K562 (cell line): ENCODE results near the gene TMEM25. TPM values are rescaled to one million over a fixed set of nuclear protein-coding genes. Genes with fewer than 3 reads are reported as not detected.
"Not testable (repeated sequence)": the region's sequence is repeated elsewhere in the genome, so short reads cannot be mapped to it uniquely, and the experiment has no call there.

Source experiments
- ATAC-seq: fragments of 200-7000 bp; cut with Tn5 transposase; 3 replicates; pipeline ENCODE4 v1.9.1; 2020; ENCODE audit warnings: moderate library complexity
- BruUV-seq: library from RNA; stranded (reverse); fragments of 400-500 nt; replicated peaks from 2 replicates; lab custom pipeline; 2021; lab: Mats Ljungman, UMichigan
- CTCF ChIA-PET: fragments of 300-600 bp; formaldehyde crosslinking; extraction: SDS; loops from one replicate; lab custom pipeline; 2021; ENCODE audit warnings: low intra/inter-chr PET ratio; lab: Yijun Ruan, JAX
- POLR2A ChIA-PET: fragments of 300-600, 350-650 bp; sonication (Branson Sonifier 250); formaldehyde crosslinking; extraction: SDS; loops from one replicate; lab custom pipeline; 2021; ENCODE audit warnings: antibody characterized with exemption, inconsistent platforms; lab: Yijun Ruan, JAX
- DNase-seq, 4 experiments: peaks; one replicate each; pipeline versions ENCODE4 v3.0.0 to v3.0.0-alpha.2; 2011 to 2018; ENCODE audit warnings: low spot score in 3 of 4, mixed read lengths in 3 of 4; ENCODE audit errors: extremely low read depth in 1 of 4
- FAIRE-seq: peaks from 2 replicates; lab custom pipeline; 2011; peaks lifted over from hg19 to GRCh38; lab: Jason Lieb, UNC
- H2AFZ ChIP-seq: 2 replicates; pipeline ENCODE4 v1.6.0; 2011; ENCODE audit warnings: low read depth, low read length, control low read depth, inconsistent platforms
- H3K27ac ChIP-seq: fragments of 200-600 bp; 3 replicates; pipeline ENCODE4 v1.8.0; 2011; ENCODE audit warnings: low read depth, mild to moderate bottlenecking, control low read depth, inconsistent platforms, low read length, moderate library complexity, mixed read lengths; ENCODE audit errors: extremely low read depth
- H3K27me3 ChIP-seq, 2 experiments: fragments of 300-600 bp in 1 of 2; 2 replicates in 1 of 2; 3 replicates in 1 of 2; pipeline versions ENCODE4 v1.6.0 to v1.8.0; 2011; ENCODE audit warnings: inconsistent platforms in 2 of 2, low read length in 2 of 2, mild to moderate bottlenecking in 1 of 2, mixed read lengths in 1 of 2, moderate library complexity in 1 of 2; ENCODE audit not compliant: control insufficient read depth in 2 of 2, insufficient read depth in 2 of 2
- H3K36me3 ChIP-seq: fragments of 300-600 bp; 3 replicates; pipeline ENCODE4 v1.8.0; 2011; ENCODE audit warnings: mild to moderate bottlenecking, low read length, inconsistent platforms; ENCODE audit not compliant: control insufficient read depth, insufficient read depth
- H3K4me1 ChIP-seq, 2 experiments: fragments of 200-600 bp in 1 of 2; replicated peaks in 1 of 2; 2 replicates in 1 of 2; 3 replicates in 1 of 2; pipeline versions ENCODE4 v1.5.1 to v1.8.0; 2011; ENCODE audit warnings: inconsistent platforms in 2 of 2, low read length in 2 of 2, mild to moderate bottlenecking in 1 of 2, mixed read lengths in 1 of 2, moderate library complexity in 1 of 2; ENCODE audit not compliant: control insufficient read depth in 2 of 2, insufficient read depth in 2 of 2
- H3K4me2 ChIP-seq: 2 replicates; pipeline ENCODE4 v1.6.1; 2011; ENCODE audit warnings: low read length, control low read depth, inconsistent platforms, mixed read lengths; ENCODE audit not compliant: insufficient read depth
- H3K4me3 ChIP-seq: fragments of 200-600 bp; sonication (generic), shearing (Covaris generic); 2 replicates; pipeline ENCODE4 v1.5.1; 2016; ENCODE audit warnings: control low read depth, inconsistent platforms
- H3K79me2 ChIP-seq: fragments of 200-600 bp; 3 replicates; pipeline ENCODE4 v1.8.0; 2011; ENCODE audit warnings: low read length, inconsistent platforms; ENCODE audit not compliant: control insufficient read depth, insufficient read depth
- H3K9ac ChIP-seq, 2 experiments: 2 replicates each; pipeline versions ENCODE4 v1.6.0 to v1.6.1; 2011; ENCODE audit warnings: low read depth in 2 of 2, low read length in 2 of 2, control low read depth in 1 of 2, inconsistent platforms in 1 of 2, mild to moderate bottlenecking in 1 of 2, mixed read lengths in 1 of 2; ENCODE audit not compliant: insufficient read depth in 1 of 2
- H3K9me1 ChIP-seq: one replicate; pipeline ENCODE4 v1.6.0; 2011; ENCODE audit warnings: inconsistent platforms, mild to moderate bottlenecking, low read length, moderate library complexity; ENCODE audit not compliant: control insufficient read depth, insufficient read depth
- H3K9me3 ChIP-seq: replicated peaks from 2 replicates; pipeline ENCODE4 v1.5.1; 2011; ENCODE audit warnings: low read depth, low read length, inconsistent platforms; ENCODE audit not compliant: control insufficient read depth, insufficient read depth
- H4K20me1 ChIP-seq: replicated peaks from 2 replicates; pipeline ENCODE4 v1.6.1; 2011; ENCODE audit warnings: low read length, inconsistent platforms, mixed read lengths; ENCODE audit not compliant: control insufficient read depth, insufficient read depth
- ZC3H11A ChIP-seq: IDR thresholded peaks from 2 replicates; pipeline ENCODE4 v1.6.1; 2012; ENCODE audit warnings: low read depth, low read length, improper control_type of control experiment
- ZNF165 ChIP-seq: fragments of 250-450 bp; sonication (Bioruptor Pico); IDR thresholded peaks from 2 replicates; pipeline ENCODE4 v1.4.0; 2020; ENCODE audit warnings: borderline replicate concordance
- in situ Hi-C: fragments of 300-500 bp; cut with MboI; formaldehyde crosslinking; loops from 4 replicates; pipeline ENCODE4 v1.15.0; 2018; ENCODE audit warnings: inconsistent platforms, mixed read lengths
- intact Hi-C: fragments of 100-400 bp; cut with micrococcal nuclease; formaldehyde crosslinking; loops from 2 replicates; pipeline ENCODE4 v1.14.2; 2022
- polyA plus RNA-seq, 8 experiments: library from polyadenylated mRNA; depleted of rRNA in 4 of 8; stranded (reverse) in 5 of 8; unstranded in 3 of 8; fragments of >200 nt; fragmentation: Nextera tagmentation in 2 of 8; fragmentation: Illumina TruSeq in 1 of 8; extraction: Ambion mirVana in 2 of 8; extraction: Trizol in 1 of 8; gene quantifications; 2 replicates each; pipeline versions ENCODE4 v1.2.1 to v1.2.3, GENCODE V29; 2011 to 2014; ENCODE audit warnings: inconsistent platforms in 1 of 8, missing spikeins in 1 of 8
- total RNA-seq, 7 experiments: library from RNA; depleted of rRNA in 6 of 7; stranded (reverse); fragments of >200 nt in 6 of 7; fragmentation: Illumina TruSeq in 2 of 7; extraction: Trizol in 2 of 7; gene quantifications; 2 replicates each; pipeline versions ENCODE4 v1.2.1 to v1.2.3, GENCODE V29; 2011 to 2021; ENCODE audit warnings: low replicate concordance in 1 of 7
- TF ChIP-seq, protein P1 (sequence below): sonication (generic); formaldehyde crosslinking; IDR thresholded peaks from 2 replicates; pipeline ENCODE4 v1.8.1; 2023; ENCODE audit warnings: mild to moderate bottlenecking, missing genetic modification reagents

Gene TMEM25
- total and polyA plus RNA-seq, 9 of the 15 experiments (the other 6 are each of a cell fraction or from before 2014, with no cell fraction given) = 0.34 to 3.8 (median 2.0) TPM

DNA sequence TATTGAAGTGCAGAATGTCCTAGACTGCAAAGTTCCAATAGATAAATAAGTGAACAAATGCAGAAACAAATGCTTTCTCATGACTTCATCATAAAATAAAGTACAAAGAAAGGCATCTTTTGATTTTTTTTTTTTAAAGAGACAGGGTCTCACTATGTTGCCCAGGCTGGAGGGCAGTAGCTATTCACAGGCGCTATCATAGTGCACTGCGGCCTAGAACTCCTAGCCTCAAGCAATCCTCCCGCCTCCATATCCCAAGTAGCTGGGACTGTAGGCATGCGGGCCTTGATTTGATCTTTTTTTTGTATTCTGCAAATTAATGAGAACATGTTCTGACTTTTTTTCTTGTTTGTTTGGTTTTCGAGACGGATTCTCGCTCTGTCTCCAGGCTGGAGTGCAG lies 43.6 kb downstream of the TMEM25 start (continued):
- TF ChIP-seq, protein P1, sequence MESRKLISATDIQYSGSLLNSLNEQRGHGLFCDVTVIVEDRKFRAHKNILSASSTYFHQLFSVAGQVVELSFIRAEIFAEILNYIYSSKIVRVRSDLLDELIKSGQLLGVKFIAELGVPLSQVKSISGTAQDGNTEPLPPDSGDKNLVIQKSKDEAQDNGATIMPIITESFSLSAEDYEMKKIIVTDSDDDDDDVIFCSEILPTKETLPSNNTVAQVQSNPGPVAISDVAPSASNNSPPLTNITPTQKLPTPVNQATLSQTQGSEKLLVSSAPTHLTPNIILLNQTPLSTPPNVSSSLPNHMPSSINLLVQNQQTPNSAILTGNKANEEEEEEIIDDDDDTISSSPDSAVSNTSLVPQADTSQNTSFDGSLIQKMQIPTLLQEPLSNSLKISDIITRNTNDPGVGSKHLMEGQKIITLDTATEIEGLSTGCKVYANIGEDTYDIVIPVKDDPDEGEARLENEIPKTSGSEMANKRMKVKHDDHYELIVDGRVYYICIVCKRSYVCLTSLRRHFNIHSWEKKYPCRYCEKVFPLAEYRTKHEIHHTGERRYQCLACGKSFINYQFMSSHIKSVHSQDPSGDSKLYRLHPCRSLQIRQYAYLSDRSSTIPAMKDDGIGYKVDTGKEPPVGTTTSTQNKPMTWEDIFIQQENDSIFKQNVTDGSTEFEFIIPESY (CRISPR knock-in tag) = peak; percentile 33; the same call in 1 of the 2 replicates
- no peak for TF ChIP-seq ZNF165 (CRISPR knock-in tag)

DNA sequence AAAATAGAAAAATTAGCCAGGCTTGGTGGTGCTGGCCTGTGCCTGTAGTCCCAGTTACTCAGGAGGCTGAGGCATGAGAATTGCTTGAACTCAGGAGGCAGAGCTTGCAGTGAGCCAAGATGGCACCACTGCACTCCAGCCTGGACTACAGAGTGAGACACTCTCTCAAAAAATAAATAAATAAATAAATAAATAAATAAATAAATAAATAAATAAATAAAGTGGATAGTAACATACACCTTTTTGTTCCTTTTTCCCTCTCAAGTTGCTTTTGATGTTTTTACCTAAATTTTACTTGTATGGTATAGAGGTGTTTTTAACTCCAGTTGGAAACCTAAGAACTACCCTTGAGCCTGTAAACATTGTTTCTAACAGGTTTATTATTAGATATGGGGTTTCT lies 47.0 kb downstream of the TMEM25 start:
- H2AFZ ChIP-seq, H3K4me3 ChIP-seq, H3K27ac ChIP-seq, intact Hi-C loops, in situ Hi-C loops, BruUV-seq, H3K9ac ChIP-seq, DNase-seq, H3K9me1 ChIP-seq, H3K4me1 ChIP-seq, FAIRE-seq, H3K4me2 ChIP-seq, H3K9me3 ChIP-seq, H3K27me3 ChIP-seq, ATAC-seq, CTCF ChIA-PET: not testable (repeated sequence)
- POLR2A ChIA-PET = interaction anchor here (0.7 to 1.3 kb wide), 2 partner anchors 31 to 61 kb away, joined by 3 read pairs; no protein-coding TSS in a partner anchor
- TF ChIP-seq ZC3H11A = peak; percentile 84; the same call in 1 of the 2 replicates
- Histone ChIP-seq H4K20me1 (peaks cover 22% of the 10 kb centered on the region), H3K79me2 (peaks cover 81% of the 10 kb centered on the region), H3K36me3 (peaks cover 46% of the 10 kb centered on the region)
